Measurements from ENCODE around the gene CPN2. TPM values are rescaled to one million over a fixed set of nuclear protein-coding genes. Genes with fewer than 3 reads are reported as not detected.

Gene CPN2
- total RNA-seq, 2 experiments from 2014 or later = not detected

GRCh38 chr3:194382892-194383223 is 31.7 kb upstream of the CPN2 start:
- POLR2A ChIA-PET = no interaction called here
- Histone ChIP-seq H3K9me3 (ENCODE audit: low read length) (no peaks in the 10 kb centered on the region), H3K79me2 (ENCODE audit: insufficient read depth, low read depth, low read length) (no peaks in the 10 kb centered on the region), H2AFZ (ENCODE audit: low read length) (no peak overlapping the region), H4K20me1 (ENCODE audit: insufficient read depth, low read length) (no peaks in the 10 kb centered on the region), H3K9me2 (ENCODE audit: insufficient read depth, low read length) (no peaks in the 10 kb centered on the region), H3K4me2 (ENCODE audit: low read length) (no peak overlapping the region), H3K4me3 (ENCODE audit: low read depth, low read length, poor library complexity, severe bottlenecking) (no peak overlapping the region), H3K36me3 (ENCODE audit: insufficient read depth, low read length) (no peaks in the 10 kb centered on the region), H3K4me1 (ENCODE audit: insufficient read depth, low read length, poor library complexity, severe bottlenecking) (no peaks in the 10 kb centered on the region), H3K27ac (ENCODE audit: low read depth, low read length, poor library complexity, severe bottlenecking) (no peak overlapping the region)
- intact Hi-C loops (cut with micrococcal nuclease; ENCODE audit: unreplicated experiment) = no loop called here
- CTCF ChIA-PET (ENCODE audit: unreplicated experiment) = no interaction called here
- DNase-seq (ENCODE audit: low spot score) = no peak
- TF ChIP-seq EZH2phosphoT487 (IDR thresholded peaks at IDR 0.05; ENCODE audit: borderline replicate concordance, low read depth, low read length) (no peak), CTCF (conservative IDR thresholded peaks at IDR 0.05; ENCODE audit: low read length) (no peak)
- BruUV-seq (replicated peaks) = no TSS peak

GRCh38 chr3:194382196-194382891 is 31.2 kb upstream of the CPN2 start:
- Histone ChIP-seq H3K4me3 (ENCODE audit: low read depth, low read length, poor library complexity, severe bottlenecking) (no peak overlapping the region), H3K36me3 (ENCODE audit: insufficient read depth, low read length) (no peaks in the 10 kb centered on the region), H2AFZ (ENCODE audit: low read length) (no peak overlapping the region), H4K20me1 (ENCODE audit: insufficient read depth, low read length) (no peaks in the 10 kb centered on the region), H3K4me2 (ENCODE audit: low read length) (no peak overlapping the region), H3K79me2 (ENCODE audit: insufficient read depth, low read depth, low read length) (no peaks in the 10 kb centered on the region), H3K9me2 (ENCODE audit: insufficient read depth, low read length) (no peaks in the 10 kb centered on the region), H3K9me3 (ENCODE audit: low read length) (no peaks in the 10 kb centered on the region), H3K27ac (ENCODE audit: low read depth, low read length, poor library complexity, severe bottlenecking) (no peak overlapping the region), H3K4me1 (ENCODE audit: insufficient read depth, low read length, poor library complexity, severe bottlenecking) (no peaks in the 10 kb centered on the region)
- POLR2A ChIA-PET = no interaction called here
- intact Hi-C loops (cut with micrococcal nuclease; ENCODE audit: unreplicated experiment) = no loop called here
- CTCF ChIA-PET (ENCODE audit: unreplicated experiment) = no interaction called here
- no peak for DNase-seq (ENCODE audit: low spot score)
- TF ChIP-seq CTCF (conservative IDR thresholded peaks at IDR 0.05; ENCODE audit: low read length) (no peak), EZH2phosphoT487 (IDR thresholded peaks at IDR 0.05; ENCODE audit: borderline replicate concordance, low read depth, low read length) (no peak)
- no TSS peak for BruUV-seq (replicated peaks)

GRCh38 chr3:194381460-194381875 is 30.3 kb upstream of the CPN2 start:
- Histone ChIP-seq H3K27ac (ENCODE audit: low read depth, low read length, poor library complexity, severe bottlenecking) (no peak overlapping the region), H3K4me2 (ENCODE audit: low read length) (no peak overlapping the region), H3K9me3 (ENCODE audit: low read length) (no peaks in the 10 kb centered on the region), H3K4me1 (ENCODE audit: insufficient read depth, low read length, poor library complexity, severe bottlenecking) (no peaks in the 10 kb centered on the region), H4K20me1 (ENCODE audit: insufficient read depth, low read length) (no peaks in the 10 kb centered on the region), H3K79me2 (ENCODE audit: insufficient read depth, low read depth, low read length) (no peaks in the 10 kb centered on the region), H3K36me3 (ENCODE audit: insufficient read depth, low read length) (no peaks in the 10 kb centered on the region), H3K9me2 (ENCODE audit: insufficient read depth, low read length) (no peaks in the 10 kb centered on the region), H2AFZ (ENCODE audit: low read length) (no peak overlapping the region), H3K4me3 (ENCODE audit: low read depth, low read length, poor library complexity, severe bottlenecking) (no peak overlapping the region)
- CTCF ChIA-PET (ENCODE audit: unreplicated experiment) = no interaction called here
- no peak for DNase-seq (ENCODE audit: low spot score)
- POLR2A ChIA-PET = no interaction called here
- no TSS peak for BruUV-seq (replicated peaks)
- TF ChIP-seq CTCF (conservative IDR thresholded peaks at IDR 0.05; ENCODE audit: low read length) (no peak), EZH2phosphoT487 (IDR thresholded peaks at IDR 0.05; ENCODE audit: borderline replicate concordance, low read depth, low read length) (no peak)
- intact Hi-C loops (cut with micrococcal nuclease; ENCODE audit: unreplicated experiment) = no loop called here

Measured in OCI-LY7 (cell line).